Activated CD8-positive, alpha-beta memory T cell treated with anti-CD3 and anti-CD28 coated beads for 1 hour (primary cell): ENCODE data around the gene FADS1.

ENCODE experiments used
- DNase-seq, 2 donors: peaks; one replicate each; pipeline ENCODE4 v3.0.0-alpha.2; 2020; ENCODE audit warnings: low read depth in 1 of 2; ENCODE audit errors: extremely low read depth in 1 of 2

The FADS1 gene

DNA sequence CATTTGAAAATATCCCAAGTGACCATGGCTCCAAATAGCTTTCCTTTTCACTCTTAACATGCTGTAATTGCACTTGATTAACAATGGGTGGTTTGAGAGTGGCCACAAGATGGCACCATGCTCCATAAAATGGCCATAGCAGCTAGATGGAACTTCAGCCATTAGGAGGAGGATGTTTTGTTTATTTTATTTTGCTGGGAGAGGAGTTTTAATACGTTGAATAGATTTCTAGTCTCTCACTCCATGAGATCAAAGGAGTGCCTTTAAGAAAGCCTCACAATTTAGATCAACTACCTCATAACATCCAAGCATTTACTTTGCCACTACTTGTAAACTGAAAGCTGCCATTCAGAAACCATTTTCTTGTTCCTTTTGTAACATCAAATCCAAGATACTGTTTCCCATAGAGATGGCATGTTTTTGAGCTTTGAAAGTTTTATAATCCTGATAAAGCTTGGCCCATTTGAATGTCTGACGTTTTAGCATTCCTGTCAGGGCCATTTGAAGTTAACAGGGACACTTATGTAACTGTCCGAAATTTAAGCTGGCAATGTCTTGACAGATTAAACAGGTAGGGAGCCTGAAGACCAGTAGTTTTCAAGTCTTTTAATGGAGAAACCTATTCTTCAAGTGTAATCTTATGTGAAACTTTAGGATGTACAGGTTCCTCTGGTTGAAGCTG lies 19.4 kb downstream of the FADS1 start:
- peak; percentile 36 to 52 for DNase-seq

DNA sequence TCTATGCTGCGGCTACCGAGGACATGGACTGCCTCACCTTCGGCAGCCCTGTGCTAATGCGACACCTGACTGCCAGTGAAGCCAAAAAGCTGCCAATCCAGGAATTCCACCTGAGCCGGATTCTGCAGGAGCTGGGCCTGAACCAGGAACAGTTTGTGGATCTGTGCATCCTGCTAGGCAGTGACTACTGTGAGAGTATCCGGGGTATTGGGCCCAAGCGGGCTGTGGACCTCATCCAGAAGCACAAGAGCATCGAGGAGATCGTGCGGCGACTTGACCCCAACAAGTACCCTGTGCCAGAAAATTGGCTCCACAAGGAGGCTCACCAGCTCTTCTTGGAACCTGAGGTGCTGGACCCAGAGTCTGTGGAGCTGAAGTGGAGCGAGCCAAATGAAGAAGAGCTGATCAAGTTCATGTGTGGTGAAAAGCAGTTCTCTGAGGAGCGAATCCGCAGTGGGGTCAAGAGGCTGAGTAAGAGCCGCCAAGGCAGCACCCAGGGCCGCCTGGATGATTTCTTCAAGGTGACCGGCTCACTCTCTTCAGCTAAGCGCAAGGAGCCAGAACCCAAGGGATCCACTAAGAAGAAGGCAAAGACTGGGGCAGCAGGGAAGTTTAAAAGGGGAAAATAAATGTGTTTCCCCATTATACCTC lies 20.8 kb downstream of the FADS1 start:
- DNase-seq: no peak

DNA sequence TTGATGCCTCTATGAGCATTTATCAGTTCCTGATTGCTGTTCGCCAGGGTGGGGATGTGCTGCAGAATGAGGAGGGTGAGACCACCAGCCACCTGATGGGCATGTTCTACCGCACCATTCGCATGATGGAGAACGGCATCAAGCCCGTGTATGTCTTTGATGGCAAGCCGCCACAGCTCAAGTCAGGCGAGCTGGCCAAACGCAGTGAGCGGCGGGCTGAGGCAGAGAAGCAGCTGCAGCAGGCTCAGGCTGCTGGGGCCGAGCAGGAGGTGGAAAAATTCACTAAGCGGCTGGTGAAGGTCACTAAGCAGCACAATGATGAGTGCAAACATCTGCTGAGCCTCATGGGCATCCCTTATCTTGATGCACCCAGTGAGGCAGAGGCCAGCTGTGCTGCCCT lies 21.3 kb downstream of the FADS1 start:
- DNase-seq: no peak

DNA sequence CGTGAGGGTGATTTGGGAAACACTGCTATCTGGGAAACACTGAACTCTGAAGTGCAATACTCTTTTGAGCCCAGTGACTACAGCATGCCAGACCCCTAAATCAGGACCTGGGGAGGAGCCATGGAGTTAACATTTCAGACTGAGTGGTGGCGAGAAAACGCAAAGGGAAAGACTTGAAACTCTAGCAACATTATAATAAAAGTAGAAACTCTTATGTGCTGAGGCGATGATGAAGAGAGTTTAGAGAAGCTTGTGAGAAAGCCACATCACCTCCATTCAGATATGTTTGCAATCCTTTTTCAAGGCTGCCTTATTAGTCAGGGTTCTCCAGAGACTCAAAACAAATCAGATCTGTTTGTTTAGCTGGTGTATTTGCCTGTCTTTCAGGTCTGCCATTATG lies 22.2 kb downstream of the FADS1 start:
- DNase-seq: no peak

DNA sequence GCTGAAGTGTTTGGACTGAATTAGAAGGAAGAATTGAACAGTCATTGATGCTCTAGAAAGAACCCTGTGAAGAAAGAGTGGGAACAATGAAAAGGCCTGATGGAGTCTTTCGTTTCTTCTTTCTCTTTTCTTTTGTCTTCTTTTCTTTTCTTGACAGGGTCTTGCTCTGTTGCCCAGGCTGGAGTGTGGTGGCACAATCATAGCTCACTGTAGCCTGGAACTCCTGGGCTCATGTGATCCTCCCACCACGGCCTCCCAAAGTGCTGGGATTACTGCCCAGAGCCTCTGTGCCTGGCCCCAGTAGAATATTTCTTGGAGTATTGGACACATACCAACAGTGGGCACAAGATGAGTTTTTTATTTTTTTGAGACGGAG lies 23.0 kb downstream of the FADS1 start:
- no peak for DNase-seq

DNA sequence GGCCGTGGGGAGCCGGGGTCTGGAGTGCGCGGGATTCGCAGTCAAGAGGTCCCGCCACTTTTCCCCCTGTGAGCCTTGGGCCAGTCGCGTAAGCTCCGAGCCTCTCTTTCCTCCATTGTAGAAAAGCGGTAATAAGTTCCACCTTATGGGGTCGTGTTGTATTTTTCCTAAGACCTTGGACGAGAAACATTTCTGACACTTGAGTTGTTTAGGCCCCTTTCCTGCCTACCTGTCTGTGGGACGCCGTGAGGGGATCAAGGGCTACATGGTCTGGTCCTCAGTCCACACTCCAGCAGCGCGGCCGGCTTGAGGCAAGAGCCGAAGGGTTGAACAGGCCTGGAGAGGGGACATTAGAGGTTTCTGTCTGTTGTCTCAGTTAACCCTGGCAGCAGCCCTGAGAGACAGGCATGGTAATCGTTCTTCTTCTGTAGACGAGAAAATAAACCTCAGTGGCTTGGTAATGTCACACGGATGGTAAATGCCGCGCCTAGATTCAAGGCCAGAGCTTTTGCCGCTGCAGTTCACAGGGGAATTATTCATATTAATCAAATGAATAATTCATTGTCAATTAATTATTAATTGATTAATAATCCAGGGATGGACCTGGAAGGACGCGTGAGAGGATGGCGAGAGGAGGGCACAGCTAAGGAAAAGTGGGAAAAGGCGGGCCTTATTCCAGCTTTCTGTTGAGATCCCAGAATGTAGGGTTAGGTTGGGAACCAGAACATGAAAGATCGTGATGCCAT lies 23.5 kb downstream of the FADS1 start:
- no peak for DNase-seq

DNA sequence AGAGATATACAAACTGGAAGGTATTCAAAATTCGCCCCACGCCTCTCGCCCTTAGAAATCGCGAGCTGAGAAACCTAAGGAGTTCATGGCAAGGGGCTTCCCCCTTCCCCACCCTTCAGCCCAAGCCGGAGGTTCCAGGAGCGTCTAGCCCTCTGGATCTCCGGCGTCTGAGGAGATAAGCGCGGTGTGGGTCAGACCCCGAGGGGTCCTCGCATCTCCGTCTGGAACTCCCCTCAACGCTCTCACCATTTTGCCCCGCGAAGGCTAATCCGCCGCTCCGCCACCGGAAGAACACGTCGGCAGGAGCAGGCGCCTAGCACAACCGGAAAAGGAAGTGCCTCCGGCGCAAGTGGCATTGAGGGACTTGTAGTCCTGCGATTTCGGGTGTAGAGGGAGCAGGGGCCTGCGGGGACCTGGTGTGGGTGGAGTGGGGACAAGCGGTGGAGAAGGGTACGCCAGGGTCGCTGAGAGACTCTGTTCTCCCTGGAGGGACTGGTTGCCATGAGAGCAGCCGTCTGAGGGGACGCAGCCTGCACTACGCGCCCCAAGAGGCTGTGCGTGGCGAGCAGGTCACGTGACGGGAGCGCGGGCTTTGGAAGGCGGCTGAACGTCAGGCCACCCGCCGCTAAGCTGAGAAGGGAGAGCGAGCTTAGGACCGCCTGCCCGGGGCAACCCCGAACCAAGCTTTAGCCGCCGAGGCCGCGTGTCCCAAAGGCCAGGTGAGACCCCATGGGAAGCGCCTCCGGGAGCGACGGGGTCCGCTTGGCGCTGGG lies 24.3 kb downstream of the FADS1 start, which contains the start of the genes FEN1 and TMEM258:
FEN1 (plus strand) TSS at position 602 of the 773 bp plus-strand sequence. CDS start 2,451 bp downstream, outside the sequence.
TMEM258 (minus strand) TSS at position 290 of the 773 bp plus-strand sequence; CDS start at position 249, 41 bp downstream.
- DNase-seq: peak; percentile 59 to 80

DNA sequence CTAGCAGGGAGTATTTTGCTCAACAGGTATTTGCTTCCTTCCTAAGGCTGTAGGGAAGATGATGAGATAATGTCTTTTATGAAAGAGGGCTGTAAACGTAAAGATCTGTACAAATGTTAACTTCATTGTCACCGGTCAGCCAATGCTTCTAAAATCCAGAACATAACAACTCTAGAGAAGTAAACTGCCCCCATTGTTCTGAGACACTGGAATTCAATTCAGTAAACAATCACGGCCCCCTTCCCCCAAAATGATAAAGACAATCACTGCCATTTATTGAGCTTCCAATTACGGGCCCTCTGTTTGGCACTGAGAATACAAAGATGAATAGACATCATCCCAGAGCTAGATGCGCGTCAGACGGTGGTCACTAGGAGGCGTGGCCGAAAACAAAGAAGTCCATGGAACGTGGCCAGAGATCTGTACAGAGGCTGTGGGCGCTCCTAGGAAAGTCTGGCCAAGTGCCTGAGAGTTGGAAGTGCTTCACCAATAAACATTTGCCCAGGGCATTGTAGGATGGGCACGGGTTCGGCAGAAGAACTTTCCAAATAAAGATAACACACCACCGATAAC lies 25.0 kb downstream of the FADS1 start:
- no peak for DNase-seq

DNA sequence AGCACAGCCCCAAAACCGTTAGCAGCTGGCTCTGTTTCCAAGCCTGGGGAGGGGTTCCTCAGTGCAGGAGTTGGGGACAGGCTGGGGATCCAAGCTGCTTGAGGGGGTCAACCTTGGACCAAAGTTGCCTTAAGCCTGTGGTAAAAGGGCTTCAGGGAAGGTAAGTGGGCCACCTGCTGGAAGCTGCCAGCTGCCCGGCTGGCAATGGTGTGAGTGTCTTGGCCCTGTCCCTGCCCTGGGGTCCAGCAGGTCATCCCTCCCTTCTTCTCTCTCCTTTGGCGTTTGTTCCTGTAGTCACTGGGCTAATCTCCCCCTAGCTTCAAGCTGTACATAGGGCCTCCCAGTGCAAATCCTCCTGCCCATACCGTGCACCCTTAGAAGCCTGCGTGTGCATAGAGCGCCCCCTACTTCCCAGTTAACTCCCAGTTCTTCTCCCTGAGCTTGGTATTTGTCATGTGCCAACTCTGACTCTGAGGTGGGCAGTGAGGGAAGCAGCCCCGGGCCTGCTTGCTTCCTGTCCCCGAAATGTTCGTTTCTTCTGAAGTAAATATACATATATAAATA lies 28.8 kb downstream of the FADS1 start:
- DNase-seq: no peak

DNA sequence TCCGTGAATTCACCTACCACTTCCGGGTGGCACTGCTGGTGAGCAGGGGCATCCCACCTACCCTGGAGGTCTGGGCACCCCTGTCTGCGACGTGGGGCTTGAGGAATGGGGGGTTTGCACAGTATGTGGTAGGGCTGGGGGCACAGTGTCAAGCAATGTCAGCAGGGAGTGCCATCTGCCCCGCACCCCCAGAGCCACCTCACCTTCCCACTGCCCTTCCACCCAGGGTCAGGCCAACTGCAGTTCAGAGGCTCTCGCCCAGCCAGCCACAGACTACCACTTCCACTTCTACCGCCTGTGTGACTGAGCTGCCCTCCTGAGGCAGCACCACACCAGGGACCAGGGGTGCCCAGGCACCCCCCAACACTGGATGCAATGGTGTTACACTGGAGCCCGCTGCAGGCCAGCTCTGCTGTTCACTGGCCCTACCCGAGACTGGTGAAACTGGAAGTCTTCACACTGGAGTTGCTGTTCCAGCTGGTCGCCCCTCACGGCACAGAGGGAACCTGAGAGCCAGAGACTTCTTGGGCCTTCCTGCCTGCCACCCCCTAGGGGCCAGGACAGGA lies 30.9 kb downstream of the FADS1 start:
- DNase-seq: no peak

DNA sequence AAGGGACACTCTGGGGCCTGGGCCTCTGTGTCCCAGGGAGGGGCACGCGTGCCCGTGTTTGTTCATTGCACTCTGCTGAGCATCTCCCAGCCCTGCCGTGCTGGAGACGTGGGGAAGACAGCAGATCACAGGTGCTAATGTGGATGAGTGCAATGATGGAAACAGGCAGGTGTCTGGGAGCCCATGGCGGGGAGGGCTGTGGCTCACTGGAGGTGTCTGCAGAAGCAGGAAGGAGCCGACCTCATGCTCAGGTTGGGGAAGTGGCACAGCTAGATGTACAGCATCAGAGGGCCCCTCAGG lies 32.3 kb downstream of the FADS1 start:
- DNase-seq: no peak

DNA sequence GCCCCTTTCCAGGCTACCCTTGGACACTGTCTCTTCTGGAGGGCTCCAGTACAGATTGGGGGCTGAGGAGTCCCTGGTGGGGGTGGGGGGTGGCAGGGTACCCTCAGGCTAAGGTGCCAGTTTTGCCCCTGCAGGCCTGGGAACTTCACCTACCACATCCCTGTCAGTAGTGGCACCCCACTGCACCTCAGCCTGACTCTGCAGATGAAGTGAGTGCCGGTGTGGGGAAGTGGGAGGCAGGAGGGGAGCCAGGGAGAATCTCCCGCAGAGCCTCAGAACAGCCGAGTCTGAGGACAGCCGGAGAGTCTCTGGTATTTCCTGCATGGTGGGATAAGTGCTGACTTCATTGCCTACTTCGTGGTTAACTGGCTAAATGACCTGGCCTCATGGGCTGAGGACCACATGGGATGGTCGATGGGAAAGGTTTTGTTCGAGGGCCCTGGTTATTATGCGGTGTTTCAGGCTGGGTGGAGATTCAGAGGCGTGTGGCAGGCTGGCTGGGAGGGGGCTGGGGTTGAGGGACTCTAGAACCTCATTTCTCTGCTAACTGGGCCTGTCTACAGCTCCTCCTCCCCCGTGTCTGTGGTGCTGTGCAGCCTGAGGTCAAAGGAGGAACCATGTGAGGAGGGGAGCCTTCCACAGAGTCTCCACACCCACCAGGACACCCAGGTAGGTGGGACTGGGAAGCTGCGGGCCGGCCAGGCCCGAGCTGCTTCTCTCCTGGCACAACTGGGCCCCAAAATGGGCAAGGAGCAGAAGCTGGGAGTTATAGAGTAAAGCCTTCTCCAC lies 32.9 kb downstream of the FADS1 start:
- DNase-seq: no peak

DNA sequence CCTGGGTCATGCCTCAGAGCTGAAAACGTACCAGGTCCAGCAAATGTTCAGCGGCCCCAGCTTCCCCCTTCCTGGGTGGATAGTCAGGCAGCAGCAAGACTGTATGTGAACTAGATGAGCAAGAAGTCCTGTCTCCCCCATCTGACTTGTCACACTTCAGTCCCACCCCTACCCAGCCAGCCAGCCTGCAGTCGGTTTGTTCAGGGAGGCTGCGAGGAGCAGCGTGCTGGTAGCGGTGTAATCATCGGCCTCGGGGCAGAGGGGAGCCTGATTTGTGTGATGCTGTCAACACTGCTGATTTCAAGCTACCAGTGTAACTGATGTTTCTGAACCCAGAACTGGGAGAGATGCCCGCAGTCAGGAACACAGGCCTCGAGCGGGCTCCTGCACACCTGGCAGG lies 34.0 kb downstream of the FADS1 start:
- DNase-seq: no peak

DNA sequence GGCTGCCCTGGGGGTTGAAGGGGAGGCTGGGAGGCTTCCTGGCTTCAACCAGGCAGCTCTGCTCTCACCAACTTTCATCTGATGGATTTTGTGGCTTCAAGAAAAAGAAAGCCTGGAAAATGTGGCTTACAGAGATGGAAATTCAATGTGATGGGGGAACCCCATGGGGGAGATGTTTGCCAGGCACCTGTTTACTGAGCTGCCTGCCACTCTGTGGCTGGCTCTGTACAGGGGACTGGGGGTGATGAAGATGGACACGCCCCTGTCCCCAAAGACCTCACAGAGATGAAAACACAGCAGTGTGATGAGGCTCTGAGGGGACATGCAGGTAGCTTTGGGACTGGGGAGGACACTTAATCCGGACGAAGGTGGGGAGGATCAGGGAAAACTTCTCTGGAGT lies 34.5 kb downstream of the FADS1 start:
- DNase-seq: no peak

DNA sequence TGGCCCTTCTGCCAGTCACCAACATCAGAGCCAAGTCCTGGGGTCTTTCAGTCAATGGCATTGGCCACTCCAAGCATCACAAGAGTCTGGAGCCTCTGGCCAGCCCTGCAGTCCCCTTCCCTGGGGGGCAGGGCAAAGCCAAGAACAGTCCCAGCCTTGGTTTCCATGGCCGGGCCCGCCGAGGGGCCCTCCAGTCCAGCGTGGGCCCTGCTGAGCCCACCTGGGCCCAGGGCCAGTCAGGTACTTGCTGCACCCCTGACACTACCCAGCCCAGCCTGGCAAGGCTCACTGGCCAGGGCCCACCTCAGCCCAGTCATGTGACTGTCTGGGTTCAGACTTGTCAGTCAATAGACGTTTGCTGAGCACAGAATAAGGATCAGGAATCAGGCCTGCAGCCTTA lies 35.2 kb downstream of the FADS1 start:
- no peak for DNase-seq

DNA sequence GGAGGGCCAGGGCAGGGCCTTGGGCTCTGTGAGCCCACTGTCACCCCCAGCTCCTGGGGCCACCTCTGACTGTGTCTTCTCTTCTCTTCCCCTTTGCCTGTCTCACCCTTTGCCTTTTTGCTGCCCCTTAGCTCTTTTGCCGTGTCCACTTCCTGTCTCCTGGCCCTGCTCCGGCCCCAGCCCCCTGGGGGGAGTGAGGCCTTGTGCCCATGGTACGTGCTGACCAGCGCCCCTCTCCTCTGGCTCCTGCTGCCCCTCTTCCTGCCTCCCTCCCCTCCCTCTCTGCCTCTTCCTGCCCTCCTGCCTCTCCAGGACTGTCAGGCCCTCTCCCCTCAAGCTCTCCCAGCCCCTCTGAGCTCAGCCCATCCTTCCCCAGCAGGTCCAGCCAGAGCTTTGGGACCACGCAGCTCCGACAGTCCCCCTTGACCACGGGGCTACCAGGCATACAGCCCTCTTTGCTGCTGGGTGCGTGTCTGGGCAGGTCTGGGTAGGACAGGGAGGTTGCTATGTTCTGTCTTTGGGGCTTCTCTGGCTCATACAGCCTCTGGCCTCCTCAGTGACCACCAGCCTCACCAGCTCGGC lies 36.1 kb downstream of the FADS1 start:
- DNase-seq: no peak

DNA sequence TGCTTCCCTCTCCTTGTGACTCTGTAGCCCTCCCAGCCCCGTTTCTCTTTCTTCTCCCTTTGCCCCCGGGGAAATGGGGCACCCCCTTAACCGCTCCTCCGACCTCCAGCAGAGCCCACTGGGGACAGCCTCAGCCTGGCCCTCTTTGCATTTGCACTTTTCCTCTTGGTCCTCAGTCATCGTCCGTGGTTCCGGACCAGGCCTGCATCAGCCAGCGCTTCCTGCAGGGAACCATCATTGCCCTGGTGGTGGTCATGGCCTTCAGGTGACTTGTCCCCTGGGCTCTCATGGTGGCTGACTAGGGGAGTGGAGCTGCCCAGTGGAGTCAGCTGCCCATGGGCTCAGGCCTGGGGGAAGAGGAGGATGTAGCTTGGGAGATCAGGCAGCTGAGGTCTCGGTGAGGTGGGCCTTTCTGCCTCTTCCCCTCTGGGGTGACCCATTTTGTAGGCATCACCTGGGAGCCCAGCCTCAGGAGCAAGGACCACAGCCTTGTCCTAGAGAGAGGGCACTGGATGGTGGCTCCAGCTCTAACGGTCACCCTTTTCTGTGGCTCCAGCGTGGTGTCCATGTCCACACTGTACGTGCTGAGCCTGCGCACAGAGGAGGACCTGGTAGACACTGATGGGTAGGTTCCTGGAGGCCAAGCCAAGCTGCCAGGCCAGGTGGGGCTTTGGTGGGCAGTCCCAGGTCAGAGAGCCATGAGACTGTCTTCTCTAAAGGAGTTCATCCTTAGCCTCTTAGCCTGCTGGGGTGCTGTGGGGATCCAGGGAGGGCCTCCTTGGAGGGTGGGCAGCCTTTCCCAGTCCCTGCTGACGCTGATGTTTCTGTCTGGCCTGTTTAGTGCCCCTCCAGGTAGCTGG lies 36.9 kb downstream of the FADS1 start:
- no peak for DNase-seq

DNA sequence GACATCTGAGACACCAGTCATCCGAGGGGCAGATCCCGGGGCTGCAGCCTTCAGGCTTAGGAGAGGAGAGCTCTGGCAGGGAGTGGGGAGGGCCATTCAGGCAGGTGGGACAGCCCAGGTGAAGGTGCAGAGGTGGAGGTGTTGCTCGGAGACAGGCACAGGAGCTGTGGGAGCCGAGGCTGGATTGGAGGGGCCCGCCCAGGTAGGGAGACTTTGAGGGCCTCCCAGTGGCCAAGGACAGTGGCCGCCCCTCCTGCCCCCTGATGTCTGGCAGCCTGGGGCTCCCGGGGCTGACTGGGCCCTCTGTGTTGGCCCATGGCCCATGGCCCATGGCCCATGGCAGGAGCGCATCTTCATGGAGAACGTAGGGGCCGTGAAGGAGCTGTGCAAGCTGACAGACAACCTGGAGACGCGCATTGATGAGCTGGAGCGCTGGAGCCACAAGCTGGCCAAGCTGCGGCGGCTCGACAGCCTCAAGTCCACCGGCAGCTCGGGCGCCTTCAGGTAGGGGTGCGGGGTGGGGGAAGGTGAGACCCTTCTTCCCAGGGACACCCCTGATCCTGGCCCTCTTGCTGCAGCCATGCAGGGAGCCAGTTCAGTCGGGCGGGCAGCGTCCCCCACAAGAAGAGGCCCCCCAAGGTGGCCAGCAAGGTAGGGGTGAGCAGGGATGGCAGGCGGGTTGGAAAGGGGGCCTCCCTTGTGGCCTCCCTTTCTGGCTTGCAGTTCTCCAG lies 37.7 kb downstream of the FADS1 start:
- no peak for DNase-seq
